Activated CD4-positive, alpha-beta T cell treated with anti-CD3 and anti-CD28 coated beads, Interleukin-2, amount 10 ng/mL, durations not matched to agents 24 days and 14 days (primary cell): ENCODE results near the gene CD4. TPM values are rescaled to one million over a fixed set of nuclear protein-coding genes. Genes with fewer than 3 reads are reported as not detected.
A peak's percentile ranks its signal among the peaks of the same experiment; 100 is the strongest.

ENCODE experiments used
- DNase-seq: peaks from one replicate; pipeline ENCODE4 v3.0.0; 2022
- H3K27ac Mint-ChIP-seq: one replicate; pipeline ENCODE4 v1.8.0; 2022; ENCODE audit warnings: mild to moderate bottlenecking, mixed read lengths
- H3K27me3 Mint-ChIP-seq: one replicate; pipeline ENCODE4 v1.8.0; 2022; ENCODE audit warnings: mixed read lengths
- H3K36me3 Mint-ChIP-seq: one replicate; pipeline ENCODE4 v1.8.0; 2022; ENCODE audit warnings: low read depth, mild to moderate bottlenecking, mixed read lengths
- H3K4me1 Mint-ChIP-seq: one replicate; pipeline ENCODE4 v1.8.0; 2021; ENCODE audit warnings: mixed read lengths
- H3K4me3 Mint-ChIP-seq: one replicate; pipeline ENCODE4 v1.8.0; 2022; ENCODE audit warnings: mild to moderate bottlenecking, moderate library complexity, mixed read lengths
- H3K9me3 Mint-ChIP-seq: one replicate; pipeline ENCODE4 v1.8.0; 2021; ENCODE audit warnings: mixed read lengths
- intact Hi-C: fragments of 100-400 bp; cut with micrococcal nuclease; formaldehyde crosslinking; loops from one replicate; pipeline ENCODE4 v1.15.1; 2023
- total RNA-seq: library from RNA; stranded (reverse); gene quantifications from 2 replicates; pipeline ENCODE4 v1.2.3, GENCODE V29; 2022

The CD4 gene
- total RNA-seq, 1 donor from 2014 or later, result 271 TPM

DNA sequence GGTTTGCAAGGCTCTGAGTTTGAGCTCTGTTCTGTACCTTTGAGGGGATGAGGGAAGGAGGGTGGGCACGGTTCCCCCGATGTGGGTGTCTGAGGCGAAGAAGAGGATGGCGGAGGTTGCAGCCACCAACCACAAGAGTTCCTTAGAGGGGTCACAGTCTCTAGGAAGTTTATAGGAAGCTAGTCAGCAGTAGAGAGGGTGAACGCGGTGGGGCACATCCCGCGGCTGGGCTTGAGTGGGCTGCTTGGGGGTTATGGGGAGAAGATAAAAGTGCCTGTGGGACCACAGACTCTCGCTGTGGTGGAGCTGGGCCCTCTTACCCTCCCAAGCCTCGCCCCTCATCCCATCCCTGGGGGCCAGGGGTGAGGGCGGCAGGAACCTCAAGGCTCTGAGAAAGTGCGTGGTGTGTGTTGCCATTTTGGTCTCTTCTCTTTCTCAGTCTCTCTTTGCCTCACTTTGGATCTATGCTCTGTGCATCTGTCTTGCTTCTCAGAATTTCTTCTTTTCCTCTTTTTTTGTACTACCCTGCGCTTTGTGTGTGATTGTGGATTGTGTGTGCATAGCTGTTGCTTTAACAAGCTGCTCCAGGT lies 2.7 kb downstream of the CD4 start:
- H3K4me1 Mint-ChIP-seq, result peaks cover 57% of the 10 kb centered on the region
- intact Hi-C loops, result loop anchor here (1.0 to 5.0 kb wide), 3 partner anchors 35 to 67 kb away; partner anchors contain the start of genes COPS7A, MLF2 and P3H3
- no peaks in the 10 kb centered on the region for H3K27me3 Mint-ChIP-seq
- H3K27ac Mint-ChIP-seq, result peak overlapping the region; percentile 93
- DNase-seq, result peak; percentile 74
- H3K9me3 Mint-ChIP-seq, result no peaks in the 10 kb centered on the region
- peaks cover 61% of the 10 kb centered on the region for H3K36me3 Mint-ChIP-seq
- H3K4me3 Mint-ChIP-seq, result peak overlapping the region; percentile 97

DNA sequence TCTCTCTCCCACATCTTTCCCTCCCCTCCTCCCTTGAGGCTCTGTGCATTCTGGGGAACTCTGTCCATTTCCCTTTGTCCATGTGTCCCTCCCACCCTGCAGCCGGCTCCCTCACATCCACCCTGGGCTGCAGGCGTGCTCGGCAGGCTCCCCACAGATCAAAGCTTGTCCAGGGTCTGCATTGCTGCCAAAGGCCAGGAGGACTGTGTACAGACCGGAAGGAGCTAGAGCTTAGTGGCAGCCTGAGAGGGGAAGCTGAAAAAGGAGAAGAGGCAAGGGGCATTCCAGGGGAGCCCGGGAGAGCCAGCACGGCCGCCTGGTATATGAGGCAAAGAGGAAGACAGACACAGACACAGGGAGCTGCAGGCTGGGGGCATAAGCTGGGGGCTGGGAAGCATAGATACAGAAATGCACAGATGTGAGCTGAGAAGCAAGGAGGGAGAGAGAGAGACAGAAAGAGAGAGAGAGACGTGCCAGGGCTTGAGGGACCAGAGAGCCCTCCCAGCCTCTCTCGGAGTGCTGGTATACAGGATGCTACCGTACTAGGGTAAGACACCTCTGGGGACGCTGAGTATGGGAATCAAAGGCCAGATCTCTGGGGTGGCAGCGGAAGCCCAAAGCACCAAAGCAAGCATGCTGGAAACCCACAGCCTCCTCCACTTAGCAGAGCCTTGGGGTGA lies 3.3 kb downstream of the CD4 start:
- Mint-ChIP-seq H3K36me3 (peaks cover 68% of the 10 kb centered on the region), H3K9me3 (no peaks in the 10 kb centered on the region), H3K4me1 (peaks cover 62% of the 10 kb centered on the region), H3K27me3 (no peaks in the 10 kb centered on the region), H3K4me3 (peak overlapping the region; percentile 97), H3K27ac (peak overlapping the region; percentile 93)
- peak; percentile 86 for DNase-seq
- intact Hi-C loops, result loop anchor here (1.0 to 5.0 kb wide), 2 partner anchors 35 to 39 kb away; partner anchors contain the start of genes MLF2 and P3H3

- Mint-ChIP-seq H3K4me1 (peaks cover 59% of the 10 kb centered on the region), H3K27me3 (no peaks in the 10 kb centered on the region), H3K36me3 (peaks cover 80% of the 10 kb centered on the region), H3K27ac (no peak overlapping the region), H3K9me3 (no peaks in the 10 kb centered on the region), H3K4me3 (no peak overlapping the region)
- intact Hi-C loops, result no loop called here
- DNase-seq, result no peak
These were observed 5.8 kb downstream of the CD4 start for GRCh38 chr12:6795088-6795487.

- peaks cover 74% of the 10 kb centered on the region for H3K36me3 Mint-ChIP-seq
- peak overlapping the region; percentile 11 for H3K27ac Mint-ChIP-seq
- no peak for DNase-seq
- no peaks in the 10 kb centered on the region for H3K9me3 Mint-ChIP-seq
- H3K4me3 Mint-ChIP-seq, result no peak overlapping the region
- intact Hi-C loops, result no loop called here
- peaks cover 54% of the 10 kb centered on the region for H3K4me1 Mint-ChIP-seq
- H3K27me3 Mint-ChIP-seq, result no peaks in the 10 kb centered on the region
These were observed 7.2 kb downstream of the CD4 start for GRCh38 chr12:6796576-6796975.

DNA sequence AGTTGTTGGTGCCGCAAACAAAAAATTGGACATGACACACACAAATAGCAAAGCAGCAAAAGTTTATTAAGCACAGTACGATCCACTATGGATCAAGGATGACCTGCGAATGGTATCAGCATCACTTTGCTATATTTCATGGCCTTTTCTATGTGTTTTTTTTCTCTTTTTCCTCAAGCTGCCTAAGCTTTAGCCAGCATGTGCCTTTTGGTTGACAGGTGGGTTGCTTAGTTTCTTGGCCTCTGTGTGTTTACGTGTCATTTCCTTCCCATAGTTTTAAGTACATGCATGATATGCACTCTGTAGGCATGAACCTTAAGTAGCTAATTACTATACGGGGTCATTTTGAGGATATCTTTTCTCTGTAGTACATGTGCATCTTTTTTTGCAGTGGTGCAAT lies 9.8 kb downstream of the CD4 start:
- DNase-seq, result no peak
- intact Hi-C loops, result no loop called here
- no peak overlapping the region for H3K4me3 Mint-ChIP-seq
- peaks cover 35% of the 10 kb centered on the region for H3K4me1 Mint-ChIP-seq
- no peak overlapping the region for H3K27ac Mint-ChIP-seq
- H3K27me3 Mint-ChIP-seq, result no peaks in the 10 kb centered on the region
- H3K9me3 Mint-ChIP-seq, result no peaks in the 10 kb centered on the region
- H3K36me3 Mint-ChIP-seq, result peaks cover 73% of the 10 kb centered on the region

GRCh38 chr12:6807170-6807569 lies 17.8 kb downstream of the CD4 start:
- Mint-ChIP-seq H3K4me3 (no peak overlapping the region), H3K27ac (no peak overlapping the region), H3K36me3 (peaks cover 48% of the 10 kb centered on the region), H3K9me3 (no peaks in the 10 kb centered on the region), H3K4me1 (peaks cover 15% of the 10 kb centered on the region), H3K27me3 (no peaks in the 10 kb centered on the region)
- DNase-seq, result no peak
- intact Hi-C loops, result no loop called here

GRCh38 chr12:6809056-6809455 lies 19.7 kb downstream of the CD4 start:
- intact Hi-C loops, result no loop called here
- no peaks in the 10 kb centered on the region for H3K27me3 Mint-ChIP-seq
- no peak overlapping the region for H3K4me3 Mint-ChIP-seq

DNA sequence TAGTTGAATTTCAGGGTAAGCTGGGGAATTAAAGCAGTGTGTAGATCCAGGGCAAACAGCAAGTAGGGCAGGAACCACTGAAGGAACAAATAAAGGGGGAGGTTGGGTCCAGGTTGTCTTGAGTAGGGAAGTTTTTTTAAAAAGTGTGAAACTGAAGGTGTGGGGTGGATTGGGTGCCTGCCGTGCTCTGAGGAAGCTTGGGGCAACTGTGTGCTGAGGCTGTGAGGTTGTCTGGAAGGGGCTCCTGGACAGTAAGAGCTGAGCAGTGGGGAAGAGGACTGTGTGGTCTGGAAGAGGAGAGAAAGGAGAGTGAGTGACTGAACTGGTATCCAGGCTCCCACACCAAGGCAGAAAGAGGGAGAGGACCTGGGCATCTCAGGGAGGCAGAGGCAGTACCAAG lies 21.4 kb downstream of the CD4 start:
- DNase-seq, result no peak
- Mint-ChIP-seq H3K4me1 (peaks cover 16% of the 10 kb centered on the region), H3K27ac (peak overlapping the region; percentile 31), H3K4me3 (no peak overlapping the region), H3K36me3 (peaks cover 53% of the 10 kb centered on the region), H3K27me3 (no peaks in the 10 kb centered on the region), H3K9me3 (no peaks in the 10 kb centered on the region)
- intact Hi-C loops, result no loop called here

More at GRCh38 chr12:6809056-6809455, 19.7 kb downstream of the CD4 start:
- H3K27ac Mint-ChIP-seq, result no peak overlapping the region
- H3K36me3 Mint-ChIP-seq, result peaks cover 44% of the 10 kb centered on the region
- H3K4me1 Mint-ChIP-seq, result peaks cover 16% of the 10 kb centered on the region
- DNase-seq, result no peak
- H3K9me3 Mint-ChIP-seq, result no peaks in the 10 kb centered on the region

DNA sequence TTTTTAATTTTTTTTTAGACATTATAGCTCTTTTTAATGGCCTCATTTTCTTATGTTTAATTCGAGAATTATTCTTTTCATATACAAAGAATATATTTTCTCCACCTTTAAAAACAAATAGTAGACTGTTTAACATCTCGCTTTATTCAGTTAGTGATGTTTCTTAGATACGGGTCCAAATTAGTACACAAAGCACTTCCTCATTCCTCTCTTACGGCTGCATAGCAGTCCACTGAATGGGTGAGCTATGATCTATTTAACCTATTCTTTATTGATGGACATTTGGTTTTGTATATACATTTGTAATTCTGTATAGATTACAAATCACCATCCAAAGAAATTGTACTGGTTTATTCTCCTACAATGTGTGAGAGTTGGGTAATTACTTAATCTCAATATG lies 24.0 kb downstream of the CD4 start:
- intact Hi-C loops, result no loop called here
- peaks cover 62% of the 10 kb centered on the region for H3K36me3 Mint-ChIP-seq
- no peaks in the 10 kb centered on the region for H3K9me3 Mint-ChIP-seq

DNA sequence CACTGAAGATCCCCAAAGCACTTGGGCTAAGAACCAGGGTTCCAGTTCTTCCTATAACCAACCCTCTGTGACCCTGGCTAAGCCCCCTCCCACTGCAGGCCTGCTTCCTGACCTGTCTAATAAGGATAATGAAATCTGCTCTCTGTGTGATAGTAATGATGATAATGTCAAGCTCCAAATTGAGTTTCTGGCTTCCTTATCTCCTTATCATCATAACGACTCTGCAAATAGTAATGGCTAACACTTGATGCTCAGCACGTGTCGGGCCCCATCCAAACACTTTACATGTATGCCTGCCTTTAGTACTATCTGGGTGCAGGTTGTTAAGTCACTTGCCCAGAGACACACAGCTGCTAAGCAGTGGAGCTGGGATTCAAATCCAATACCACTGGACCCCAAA lies 27.3 kb downstream of the CD4 start:
- Mint-ChIP-seq H3K9me3 (no peaks in the 10 kb centered on the region), H3K27me3 (peaks cover 2% of the 10 kb centered on the region), H3K4me1 (peaks cover 12% of the 10 kb centered on the region), H3K4me3 (no peak overlapping the region), H3K27ac (no peak overlapping the region), H3K36me3 (peaks cover 70% of the 10 kb centered on the region)
- intact Hi-C loops, result no loop called here
- no peak for DNase-seq

More for the DNA sequence above, 24.0 kb downstream of the CD4 start:
- no peak for DNase-seq
- Mint-ChIP-seq H3K4me3 (no peak overlapping the region), H3K4me1 (peaks cover 16% of the 10 kb centered on the region), H3K27ac (no peak overlapping the region), H3K27me3 (no peaks in the 10 kb centered on the region)

- H3K27me3 Mint-ChIP-seq, result peaks cover 5% of the 10 kb centered on the region
- H3K27ac Mint-ChIP-seq, result no peak overlapping the region
- DNase-seq, result no peak
- no peak overlapping the region for H3K4me3 Mint-ChIP-seq
- no peaks in the 10 kb centered on the region for H3K9me3 Mint-ChIP-seq
- intact Hi-C loops, result no loop called here
- H3K4me1 Mint-ChIP-seq, result peaks cover 15% of the 10 kb centered on the region
- peaks cover 70% of the 10 kb centered on the region for H3K36me3 Mint-ChIP-seq
These were observed 27.8 kb downstream of the CD4 start for GRCh38 chr12:6817098-6817497.

DNA sequence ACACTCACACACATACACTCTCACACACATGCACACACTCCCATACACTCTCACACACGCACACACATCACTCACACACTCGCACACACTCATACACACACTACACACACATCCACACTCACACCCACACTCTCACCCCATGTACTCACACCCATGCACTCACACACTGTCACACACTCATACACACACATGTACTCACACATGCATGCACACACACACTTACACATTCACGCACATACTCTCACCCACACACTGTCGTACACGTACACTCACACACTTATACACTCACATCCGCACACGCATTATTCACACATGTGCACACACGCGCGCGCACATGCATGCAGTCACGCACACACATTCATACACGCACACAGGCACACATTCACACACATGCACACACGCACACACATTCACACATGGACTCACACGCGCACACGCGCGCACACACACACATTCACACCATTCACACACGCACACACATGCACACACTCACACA lies 28.4 kb downstream of the CD4 start:
- Mint-ChIP-seq H3K27ac (no peak overlapping the region), H3K36me3 (peaks cover 68% of the 10 kb centered on the region), H3K4me3 (no peak overlapping the region), H3K4me1 (peaks cover 14% of the 10 kb centered on the region), H3K9me3 (no peaks in the 10 kb centered on the region), H3K27me3 (peaks cover 7% of the 10 kb centered on the region)
- intact Hi-C loops, result no loop called here
- DNase-seq, result no peak

GRCh38 chr12:6818222-6818621 lies 28.9 kb downstream of the CD4 start:
- Mint-ChIP-seq H3K9me3 (no peaks in the 10 kb centered on the region), H3K36me3 (peaks cover 68% of the 10 kb centered on the region), H3K27me3 (peaks cover 12% of the 10 kb centered on the region), H3K4me1 (peaks cover 14% of the 10 kb centered on the region), H3K27ac (no peak overlapping the region), H3K4me3 (no peak overlapping the region)
- no peak for DNase-seq
- intact Hi-C loops, result no loop called here

DNA sequence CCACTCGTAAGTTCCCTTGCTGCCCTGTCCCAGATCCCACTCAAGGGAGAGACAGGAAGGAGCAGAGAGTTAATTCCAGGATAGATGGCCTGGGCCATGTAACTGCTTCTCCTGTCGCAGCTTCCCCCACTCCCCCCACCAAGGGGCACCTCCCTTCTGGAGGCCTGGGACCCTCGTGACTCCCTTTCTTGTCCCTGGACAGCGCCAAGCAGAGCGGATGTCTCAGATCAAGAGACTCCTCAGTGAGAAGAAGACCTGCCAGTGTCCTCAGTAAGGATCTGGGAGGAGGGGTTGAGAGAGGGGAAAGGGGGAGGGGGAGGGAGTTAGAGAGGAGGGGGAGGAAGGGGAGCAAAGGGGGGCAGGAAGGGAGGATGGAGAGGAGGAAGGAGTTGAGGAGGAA lies 29.3 kb downstream of the CD4 start:
- Mint-ChIP-seq H3K27me3 (peaks cover 13% of the 10 kb centered on the region), H3K27ac (no peak overlapping the region), H3K36me3 (peaks cover 65% of the 10 kb centered on the region), H3K4me3 (no peak overlapping the region), H3K9me3 (no peaks in the 10 kb centered on the region), H3K4me1 (peaks cover 14% of the 10 kb centered on the region)
- intact Hi-C loops, result no loop called here
- DNase-seq, result no peak
